ENCODE measurements around the gene FAM120B.

GRCh38 chr6:170313716-170314295 is 7.2 kb downstream of the FAM120B start:
- no peak for TF ChIP-seq CREB1 (CRISPR knock-in tag; IDR thresholded peaks at IDR 0.05; ENCODE audit: low read depth)
- TF ChIP-seq, protein P1, sequence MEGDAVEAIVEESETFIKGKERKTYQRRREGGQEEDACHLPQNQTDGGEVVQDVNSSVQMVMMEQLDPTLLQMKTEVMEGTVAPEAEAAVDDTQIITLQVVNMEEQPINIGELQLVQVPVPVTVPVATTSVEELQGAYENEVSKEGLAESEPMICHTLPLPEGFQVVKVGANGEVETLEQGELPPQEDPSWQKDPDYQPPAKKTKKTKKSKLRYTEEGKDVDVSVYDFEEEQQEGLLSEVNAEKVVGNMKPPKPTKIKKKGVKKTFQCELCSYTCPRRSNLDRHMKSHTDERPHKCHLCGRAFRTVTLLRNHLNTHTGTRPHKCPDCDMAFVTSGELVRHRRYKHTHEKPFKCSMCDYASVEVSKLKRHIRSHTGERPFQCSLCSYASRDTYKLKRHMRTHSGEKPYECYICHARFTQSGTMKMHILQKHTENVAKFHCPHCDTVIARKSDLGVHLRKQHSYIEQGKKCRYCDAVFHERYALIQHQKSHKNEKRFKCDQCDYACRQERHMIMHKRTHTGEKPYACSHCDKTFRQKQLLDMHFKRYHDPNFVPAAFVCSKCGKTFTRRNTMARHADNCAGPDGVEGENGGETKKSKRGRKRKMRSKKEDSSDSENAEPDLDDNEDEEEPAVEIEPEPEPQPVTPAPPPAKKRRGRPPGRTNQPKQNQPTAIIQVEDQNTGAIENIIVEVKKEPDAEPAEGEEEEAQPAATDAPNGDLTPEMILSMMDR (conservative IDR thresholded peaks at IDR 0.05; ENCODE audit: low read depth in 2 of 2) = no peak
- no peak for TF ChIP-seq POLR2AphosphoS5 (IDR thresholded peaks at IDR 0.05; ENCODE audit: low read depth)
- no peak for TF ChIP-seq EZH2phosphoT487 (IDR thresholded peaks at IDR 0.05; ENCODE audit: unreplicated experiment)
- TF ChIP-seq STAT1 (IDR thresholded peaks at IDR 0.05; ENCODE audit: unreplicated experiment) = no peak
- TF ChIP-seq EZH2 (IDR thresholded peaks at IDR 0.05; ENCODE audit: low read depth, unreplicated experiment) = no peak
- TF ChIP-seq, protein P2, sequence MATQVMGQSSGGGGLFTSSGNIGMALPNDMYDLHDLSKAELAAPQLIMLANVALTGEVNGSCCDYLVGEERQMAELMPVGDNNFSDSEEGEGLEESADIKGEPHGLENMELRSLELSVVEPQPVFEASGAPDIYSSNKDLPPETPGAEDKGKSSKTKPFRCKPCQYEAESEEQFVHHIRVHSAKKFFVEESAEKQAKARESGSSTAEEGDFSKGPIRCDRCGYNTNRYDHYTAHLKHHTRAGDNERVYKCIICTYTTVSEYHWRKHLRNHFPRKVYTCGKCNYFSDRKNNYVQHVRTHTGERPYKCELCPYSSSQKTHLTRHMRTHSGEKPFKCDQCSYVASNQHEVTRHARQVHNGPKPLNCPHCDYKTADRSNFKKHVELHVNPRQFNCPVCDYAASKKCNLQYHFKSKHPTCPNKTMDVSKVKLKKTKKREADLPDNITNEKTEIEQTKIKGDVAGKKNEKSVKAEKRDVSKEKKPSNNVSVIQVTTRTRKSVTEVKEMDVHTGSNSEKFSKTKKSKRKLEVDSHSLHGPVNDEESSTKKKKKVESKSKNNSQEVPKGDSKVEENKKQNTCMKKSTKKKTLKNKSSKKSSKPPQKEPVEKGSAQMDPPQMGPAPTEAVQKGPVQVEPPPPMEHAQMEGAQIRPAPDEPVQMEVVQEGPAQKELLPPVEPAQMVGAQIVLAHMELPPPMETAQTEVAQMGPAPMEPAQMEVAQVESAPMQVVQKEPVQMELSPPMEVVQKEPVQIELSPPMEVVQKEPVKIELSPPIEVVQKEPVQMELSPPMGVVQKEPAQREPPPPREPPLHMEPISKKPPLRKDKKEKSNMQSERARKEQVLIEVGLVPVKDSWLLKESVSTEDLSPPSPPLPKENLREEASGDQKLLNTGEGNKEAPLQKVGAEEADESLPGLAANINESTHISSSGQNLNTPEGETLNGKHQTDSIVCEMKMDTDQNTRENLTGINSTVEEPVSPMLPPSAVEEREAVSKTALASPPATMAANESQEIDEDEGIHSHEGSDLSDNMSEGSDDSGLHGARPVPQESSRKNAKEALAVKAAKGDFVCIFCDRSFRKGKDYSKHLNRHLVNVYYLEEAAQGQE (IDR thresholded peaks at IDR 0.05; ENCODE audit: unreplicated experiment) = no peak
- TF ChIP-seq JUNB (IDR thresholded peaks at IDR 0.05; ENCODE audit: unreplicated experiment) = no peak
- TF ChIP-seq, protein P3, sequence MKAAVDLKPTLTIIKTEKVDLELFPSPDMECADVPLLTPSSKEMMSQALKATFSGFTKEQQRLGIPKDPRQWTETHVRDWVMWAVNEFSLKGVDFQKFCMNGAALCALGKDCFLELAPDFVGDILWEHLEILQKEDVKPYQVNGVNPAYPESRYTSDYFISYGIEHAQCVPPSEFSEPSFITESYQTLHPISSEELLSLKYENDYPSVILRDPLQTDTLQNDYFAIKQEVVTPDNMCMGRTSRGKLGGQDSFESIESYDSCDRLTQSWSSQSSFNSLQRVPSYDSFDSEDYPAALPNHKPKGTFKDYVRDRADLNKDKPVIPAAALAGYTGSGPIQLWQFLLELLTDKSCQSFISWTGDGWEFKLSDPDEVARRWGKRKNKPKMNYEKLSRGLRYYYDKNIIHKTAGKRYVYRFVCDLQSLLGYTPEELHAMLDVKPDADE (IDR thresholded peaks at IDR 0.05) = no peak
- no peak for TF ChIP-seq ZNF331 (CRISPR knock-in tag; IDR thresholded peaks at IDR 0.05; ENCODE audit: low read depth)
- TF ChIP-seq ZNF114 (CRISPR knock-in tag; IDR thresholded peaks at IDR 0.05) = no peak
- TF ChIP-seq NANOG (IDR thresholded peaks at IDR 0.05; ENCODE audit: borderline replicate concordance) = no peak
- TF ChIP-seq ZNF462 (CRISPR knock-in tag; IDR thresholded peaks at IDR 0.05) = no peak

Data from GM23338 (cell line).